IPS DF 6.9 (cell line): ENCODE data around the gene RAB38.

Experiments used
- DNase-seq: peaks from one replicate; pipeline ENCODE4 v3.0.0-alpha.2; 2013; ENCODE audit warnings: low read depth, low spot score
- H3K27ac ChIP-seq: one replicate; pipeline ENCODE4 v1.5.1; 2013; ENCODE audit warnings: low read length, control low read depth
- H3K27me3 ChIP-seq: 2 replicates; pipeline ENCODE4 v1.6.1; 2013; ENCODE audit warnings: mild to moderate bottlenecking, low read length; ENCODE audit not compliant: control insufficient read depth, insufficient read depth
- H3K36me3 ChIP-seq: 2 replicates; pipeline ENCODE4 v1.6.1; 2013; ENCODE audit warnings: low read length; ENCODE audit not compliant: control insufficient read depth, insufficient read depth
- H3K4me1 ChIP-seq: 2 replicates; pipeline ENCODE4 v1.6.1; 2013; ENCODE audit warnings: low read length; ENCODE audit not compliant: control insufficient read depth, insufficient read depth
- H3K4me3 ChIP-seq: 2 replicates; pipeline ENCODE4 v1.5.1; 2013; ENCODE audit warnings: mild to moderate bottlenecking, low read length
- H3K9me3 ChIP-seq: 2 replicates; pipeline ENCODE4 v1.6.1; 2013; ENCODE audit warnings: low read length, inconsistent platforms; ENCODE audit not compliant: control insufficient read depth, insufficient read depth
- WGBS: extraction: QIAGEN DNeasy Blood & Tissue Kit; methylation state at CpG from one replicate; pipeline ENCODE4 v1.1.7; 2013; ENCODE audit warnings: mixed read lengths, missing lambda C conversion rate; ENCODE audit not compliant: insufficient read length, insufficient coverage; 5-methylcytosine and 5-hydroxymethylcytosine counted together

RAB38 gene

GRCh38 chr11:88170673-88171072 lies 4.6 kb downstream of the RAB38 start:
- Histone ChIP-seq H3K4me1 (peaks cover 2% of the 10 kb centered on the region; the same call in 1 of the 2 replicates), H3K36me3 (no peaks in the 10 kb centered on the region), H3K27me3 (no peaks in the 10 kb centered on the region), H3K4me3 (no peak overlapping the region), H3K27ac (no peak overlapping the region), H3K9me3 (no peaks in the 10 kb centered on the region)
- no CpG with 5 or more reads among the region's 2 CpGs for WGBS
- DNase-seq, result no peak

- no peaks in the 10 kb centered on the region for H3K36me3 ChIP-seq
- no CpG with 5 or more reads among the region's 4 CpGs for WGBS
- DNase-seq, result no peak
- peaks cover 2% of the 10 kb centered on the region; the same call in 1 of the 2 replicates for H3K4me1 ChIP-seq
- H3K27ac ChIP-seq, result no peak overlapping the region
- H3K9me3 ChIP-seq, result no peaks in the 10 kb centered on the region
- no peaks in the 10 kb centered on the region for H3K27me3 ChIP-seq
- no peak overlapping the region for H3K4me3 ChIP-seq
These were observed 5.4 kb downstream of the RAB38 start for GRCh38 chr11:88169881-88170280.

- no peak for DNase-seq
- H3K4me3 ChIP-seq, result no peak overlapping the region
- no peaks in the 10 kb centered on the region for H3K9me3 ChIP-seq
- no CpG with 5 or more reads among the region's 2 CpGs for WGBS
- peaks cover 2% of the 10 kb centered on the region; the same call in 1 of the 2 replicates for H3K4me1 ChIP-seq
- no peaks in the 10 kb centered on the region for H3K36me3 ChIP-seq
- no peaks in the 10 kb centered on the region for H3K27me3 ChIP-seq
- no peak overlapping the region for H3K27ac ChIP-seq
These were observed 5.8 kb downstream of the RAB38 start for GRCh38 chr11:88169471-88169870.

- H3K27ac ChIP-seq, result no peak overlapping the region
- no peaks in the 10 kb centered on the region for H3K27me3 ChIP-seq
- no peak for DNase-seq
- no peaks in the 10 kb centered on the region for H3K4me1 ChIP-seq
- no peaks in the 10 kb centered on the region for H3K36me3 ChIP-seq
- no peaks in the 10 kb centered on the region for H3K9me3 ChIP-seq
- no peak overlapping the region for H3K4me3 ChIP-seq
These were observed 7.4 kb downstream of the RAB38 start for GRCh38 chr11:88167853-88168252.

GRCh38 chr11:88164806-88165585 lies 10.2 kb downstream of the RAB38 start:
- Histone ChIP-seq H3K4me3 (no peak overlapping the region), H3K27me3 (no peaks in the 10 kb centered on the region), H3K9me3 (no peaks in the 10 kb centered on the region), H3K27ac (no peak overlapping the region), H3K36me3 (no peaks in the 10 kb centered on the region), H3K4me1 (no peaks in the 10 kb centered on the region)
- DNase-seq, result no peak
- no CpG with 5 or more reads among the region's 1 CpG for WGBS

- Histone ChIP-seq H3K9me3 (no peaks in the 10 kb centered on the region), H3K36me3 (no peaks in the 10 kb centered on the region), H3K27ac (no peak overlapping the region), H3K27me3 (no peaks in the 10 kb centered on the region), H3K4me1 (no peaks in the 10 kb centered on the region), H3K4me3 (no peak overlapping the region)
- WGBS, result no CpG with 5 or more reads among the region's 4 CpGs
- no peak for DNase-seq
These were observed 10.9 kb downstream of the RAB38 start for GRCh38 chr11:88164320-88164719.

GRCh38 chr11:88158081-88158480 lies 17.2 kb downstream of the RAB38 start:
- Histone ChIP-seq H3K36me3 (peaks cover 7% of the 10 kb centered on the region), H3K27me3 (no peaks in the 10 kb centered on the region), H3K4me3 (no peak overlapping the region), H3K27ac (no peak overlapping the region), H3K4me1 (no peaks in the 10 kb centered on the region), H3K9me3 (peaks cover 5% of the 10 kb centered on the region)
- no peak for DNase-seq
- WGBS, result no CpG with 5 or more reads among the region's 1 CpG

GRCh38 chr11:88157370-88157769 lies 17.9 kb downstream of the RAB38 start:
- no peak for DNase-seq
- WGBS, result no CpG with 5 or more reads among the region's 4 CpGs
- no peak overlapping the region for H3K27ac ChIP-seq
- H3K27me3 ChIP-seq, result no peaks in the 10 kb centered on the region
- H3K9me3 ChIP-seq, result peaks cover 5% of the 10 kb centered on the region
- H3K4me1 ChIP-seq, result no peaks in the 10 kb centered on the region
- H3K36me3 ChIP-seq, result peaks cover 7% of the 10 kb centered on the region
- H3K4me3 ChIP-seq, result no peak overlapping the region

GRCh38 chr11:88152381-88152780 lies 22.9 kb downstream of the RAB38 start:
- DNase-seq, result no peak
- Histone ChIP-seq H3K27me3 (no peaks in the 10 kb centered on the region), H3K27ac (no peak overlapping the region), H3K9me3 (peaks cover 5% of the 10 kb centered on the region), H3K4me3 (no peak overlapping the region), H3K4me1 (no peaks in the 10 kb centered on the region), H3K36me3 (peaks cover 7% of the 10 kb centered on the region)

GRCh38 chr11:88151709-88152265 lies 23.5 kb downstream of the RAB38 start:
- no CpG with 5 or more reads among the region's 5 CpGs for WGBS
- Histone ChIP-seq H3K36me3 (peaks cover 7% of the 10 kb centered on the region), H3K27me3 (no peaks in the 10 kb centered on the region), H3K4me1 (no peaks in the 10 kb centered on the region), H3K4me3 (no peak overlapping the region), H3K9me3 (peaks cover 5% of the 10 kb centered on the region), H3K27ac (no peak overlapping the region)
- no peak for DNase-seq

GRCh38 chr11:88146106-88146505 lies 29.1 kb downstream of the RAB38 start:
- H3K36me3 ChIP-seq, result no peaks in the 10 kb centered on the region
- no peaks in the 10 kb centered on the region; the same call in 1 of the 2 replicates for H3K4me1 ChIP-seq
- no peak overlapping the region for H3K27ac ChIP-seq
- H3K27me3 ChIP-seq, result no peaks in the 10 kb centered on the region
- no CpG with 5 or more reads among the region's 1 CpG for WGBS
- no peak for DNase-seq
- no peak overlapping the region for H3K4me3 ChIP-seq
- no peaks in the 10 kb centered on the region for H3K9me3 ChIP-seq
